ENCODE data around the gene TTC9B. TPM values are rescaled to one million over a fixed set of nuclear protein-coding genes. Genes with fewer than 3 reads are reported as not detected.

The TTC9B gene
- total RNA-seq, result not detected in 2 replicates

DNA sequence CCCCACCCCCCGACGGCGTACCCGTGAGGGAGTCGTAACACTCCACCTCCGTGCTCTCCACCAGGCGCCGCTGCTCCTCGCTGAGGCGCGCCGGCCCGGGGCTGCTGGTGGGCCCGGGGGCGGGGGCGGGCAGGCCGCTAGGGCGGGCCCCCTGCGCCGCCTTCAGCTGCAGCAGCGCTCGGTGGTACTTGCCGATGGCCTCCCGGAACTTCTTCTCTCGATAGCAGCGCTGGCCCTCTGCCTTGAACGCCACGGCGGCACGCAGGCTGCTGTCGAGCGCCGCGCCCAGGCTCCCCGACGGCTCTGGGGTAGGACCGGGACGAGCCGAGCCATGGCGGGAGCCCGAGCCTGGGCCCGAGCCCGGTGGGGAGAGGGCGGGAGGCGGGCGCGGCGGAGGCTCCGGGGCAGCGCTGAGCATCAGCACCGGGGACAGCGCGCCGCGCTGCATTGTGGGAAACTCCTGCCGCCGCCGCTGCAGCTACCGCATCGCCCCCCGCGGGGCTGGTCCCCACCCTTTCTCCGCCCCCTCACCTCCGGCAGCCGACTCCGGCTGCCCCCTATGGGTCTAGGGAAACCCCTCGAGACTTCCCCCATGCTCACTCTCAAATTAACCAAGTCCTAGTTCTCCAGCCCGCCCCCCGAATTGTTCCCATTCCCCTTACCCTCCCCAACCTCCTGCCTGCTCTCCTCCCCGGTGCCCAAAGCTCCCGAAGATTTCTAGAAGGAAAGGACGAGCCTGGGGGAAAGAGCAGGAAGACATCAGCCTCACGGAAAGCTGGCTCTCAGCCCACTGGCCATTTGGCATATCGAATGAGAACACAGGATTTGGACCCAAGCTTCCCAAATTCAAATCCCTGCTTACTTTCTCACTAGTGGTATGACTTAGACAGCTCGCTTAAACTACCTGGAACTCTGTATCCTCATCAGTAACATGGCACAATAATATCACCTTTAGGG, at the start of gene TTC9B:
TTC9B (minus strand) TSS at position 451 of the 957 bp plus-strand sequence; CDS start at position 448, 3 bp downstream.
- POLR2A ChIA-PET, result interaction anchor here (0.6 to 0.7 kb wide), 2 partner anchors 69 to 549 kb away, joined by 4 to 8 read pairs; no protein-coding TSS in a partner anchor
- Mint-ChIP-seq H3K9me3 (peaks cover 3% of the 10 kb centered on the region), H3K27me3 (peaks cover 37% of the 10 kb centered on the region), H3K4me1 (peaks cover 13% of the 10 kb centered on the region), H3K36me3 (ENCODE audit: low read depth) (peaks cover 4% of the 10 kb centered on the region), H3K4me3 (no peak within 1 kb of the TSS), H3K27ac (no peak within 1 kb of the TSS)
- ATAC-seq (ENCODE audit: low read depth), result no peak
- TF ChIP-seq, protein P1, sequence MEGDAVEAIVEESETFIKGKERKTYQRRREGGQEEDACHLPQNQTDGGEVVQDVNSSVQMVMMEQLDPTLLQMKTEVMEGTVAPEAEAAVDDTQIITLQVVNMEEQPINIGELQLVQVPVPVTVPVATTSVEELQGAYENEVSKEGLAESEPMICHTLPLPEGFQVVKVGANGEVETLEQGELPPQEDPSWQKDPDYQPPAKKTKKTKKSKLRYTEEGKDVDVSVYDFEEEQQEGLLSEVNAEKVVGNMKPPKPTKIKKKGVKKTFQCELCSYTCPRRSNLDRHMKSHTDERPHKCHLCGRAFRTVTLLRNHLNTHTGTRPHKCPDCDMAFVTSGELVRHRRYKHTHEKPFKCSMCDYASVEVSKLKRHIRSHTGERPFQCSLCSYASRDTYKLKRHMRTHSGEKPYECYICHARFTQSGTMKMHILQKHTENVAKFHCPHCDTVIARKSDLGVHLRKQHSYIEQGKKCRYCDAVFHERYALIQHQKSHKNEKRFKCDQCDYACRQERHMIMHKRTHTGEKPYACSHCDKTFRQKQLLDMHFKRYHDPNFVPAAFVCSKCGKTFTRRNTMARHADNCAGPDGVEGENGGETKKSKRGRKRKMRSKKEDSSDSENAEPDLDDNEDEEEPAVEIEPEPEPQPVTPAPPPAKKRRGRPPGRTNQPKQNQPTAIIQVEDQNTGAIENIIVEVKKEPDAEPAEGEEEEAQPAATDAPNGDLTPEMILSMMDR (IDR thresholded peaks at IDR 0.05), result no peak
- CTCF ChIA-PET, result interaction anchor here (0.6 to 4.6 kb wide), 3 partner anchors 10 to 178 kb away, joined by 4 to 29 read pairs (median 4); no protein-coding TSS in a partner anchor
- DNase-seq, result peak; percentile 39
- intact Hi-C loops (cut with micrococcal nuclease), result loop anchor here (2.0 kb wide), 1 partner anchor 27 kb away; the partner anchor contains the start of gene MAP3K10

DNA sequence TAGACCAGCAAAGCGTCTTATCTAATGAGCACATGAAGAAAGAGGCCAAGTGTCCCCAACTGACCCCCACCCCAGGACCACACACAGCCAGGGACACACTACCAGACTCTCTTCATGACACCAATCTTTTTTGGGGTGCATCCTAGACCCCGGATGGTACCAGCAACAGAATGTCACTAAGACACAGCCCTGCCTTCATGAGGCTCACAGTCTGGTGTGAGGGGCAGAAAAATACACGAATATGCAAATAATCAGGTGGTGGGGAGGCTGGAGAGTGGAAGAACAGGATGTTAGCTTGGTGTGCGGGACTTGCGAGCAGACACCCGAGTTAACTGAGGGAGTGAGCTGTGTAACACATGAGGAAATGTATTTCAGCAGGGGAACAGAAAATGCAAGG, 49.4 kb upstream of the TTC9B start:
- TF ChIP-seq, protein P1 (IDR thresholded peaks at IDR 0.05), result no peak
- Mint-ChIP-seq H3K4me1 (peaks cover 34% of the 10 kb centered on the region), H3K36me3 (ENCODE audit: low read depth) (peaks cover 69% of the 10 kb centered on the region), H3K27me3 (no peaks in the 10 kb centered on the region), H3K4me3 (no peak overlapping the region), H3K9me3 (no peaks in the 10 kb centered on the region), H3K27ac (peak overlapping the region; percentile 46)
- CTCF ChIA-PET, result interaction anchor here (0.6 kb wide), 1 partner anchor 80 kb away, joined by 3 read pairs; no protein-coding TSS in a partner anchor
- ATAC-seq (ENCODE audit: low read depth) (no peak), DNase-seq (no peak)
- intact Hi-C loops (cut with micrococcal nuclease), result no loop called here
- POLR2A ChIA-PET, result no interaction called here

DNA sequence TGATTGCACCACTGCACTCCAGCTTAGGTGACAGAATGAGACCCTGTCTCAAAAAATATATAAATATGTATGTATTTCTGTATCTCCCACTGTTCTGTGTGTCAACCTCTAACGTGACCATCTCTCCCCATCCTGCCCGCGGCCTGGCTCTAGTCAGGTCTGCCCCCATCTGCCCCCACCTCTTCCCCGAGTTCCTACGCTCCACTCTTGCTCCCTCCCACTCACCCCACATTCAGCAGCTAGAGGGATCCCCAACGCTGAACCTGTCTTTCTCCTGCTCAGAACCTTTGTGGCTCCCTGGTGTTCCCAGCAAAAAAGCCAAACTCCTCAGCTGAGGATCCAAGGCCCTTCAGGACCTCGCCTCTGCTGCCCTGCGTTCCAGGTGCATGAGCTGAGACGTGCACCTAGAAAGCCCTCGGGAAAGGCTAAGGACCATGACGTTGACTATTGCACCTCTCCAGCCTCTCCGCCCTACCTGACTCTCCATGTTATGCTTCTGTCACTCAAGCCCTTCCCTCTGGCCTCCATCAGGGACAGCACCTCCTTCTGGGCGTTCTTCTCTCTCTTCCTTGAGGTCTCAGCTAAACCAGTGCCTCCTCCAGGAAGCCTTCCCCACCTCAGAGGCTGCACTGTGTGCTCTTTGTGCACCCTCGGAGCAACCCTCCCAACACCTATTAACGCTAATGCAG, 48.9 kb upstream of the TTC9B start:
- intact Hi-C loops (cut with micrococcal nuclease), result no loop called here
- CTCF ChIA-PET, result interaction anchor here (0.6 kb wide), 1 partner anchor 79 kb away, joined by 3 read pairs; no protein-coding TSS in a partner anchor
- peaks cover 69% of the 10 kb centered on the region for H3K36me3 Mint-ChIP-seq (ENCODE audit: low read depth)
- no peak overlapping the region for H3K27ac Mint-ChIP-seq
- no peak overlapping the region for H3K4me3 Mint-ChIP-seq
- TF ChIP-seq, protein P1 (IDR thresholded peaks at IDR 0.05), result no peak
- no peaks in the 10 kb centered on the region for H3K9me3 Mint-ChIP-seq
- POLR2A ChIA-PET, result no interaction called here
- peaks cover 33% of the 10 kb centered on the region for H3K4me1 Mint-ChIP-seq
- ATAC-seq (ENCODE audit: low read depth) (no peak), DNase-seq (no peak)
- no peaks in the 10 kb centered on the region for H3K27me3 Mint-ChIP-seq

DNA sequence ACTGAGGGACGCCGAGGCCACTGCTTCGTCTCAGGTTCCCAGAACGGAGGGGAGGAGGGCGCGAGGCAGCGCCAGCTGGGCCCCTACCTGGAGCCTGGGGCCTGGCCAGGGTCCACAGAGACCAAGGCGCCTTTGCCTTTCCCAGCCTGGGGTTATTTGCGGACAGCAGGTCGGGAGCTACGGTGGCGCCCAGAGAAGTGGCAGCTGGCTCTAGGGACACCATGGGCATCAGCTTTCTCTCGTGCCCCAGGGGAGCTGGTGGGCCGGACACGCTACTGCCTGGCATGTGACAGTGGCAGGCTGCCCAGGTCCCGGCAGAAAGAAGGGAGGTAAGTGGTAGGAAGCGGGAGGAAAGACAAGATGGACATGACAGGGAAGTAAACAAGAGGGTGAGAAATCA, 47.9 kb upstream of the TTC9B start:
- POLR2A ChIA-PET, result no interaction called here
- CTCF ChIA-PET, result no interaction called here
- ATAC-seq (ENCODE audit: low read depth) (no peak), DNase-seq (no peak)
- TF ChIP-seq, protein P1 (IDR thresholded peaks at IDR 0.05), result no peak
- peaks cover 29% of the 10 kb centered on the region for H3K4me1 Mint-ChIP-seq
- peaks cover 75% of the 10 kb centered on the region for H3K36me3 Mint-ChIP-seq (ENCODE audit: low read depth)
- no peaks in the 10 kb centered on the region for H3K9me3 Mint-ChIP-seq
- no peaks in the 10 kb centered on the region for H3K27me3 Mint-ChIP-seq
- intact Hi-C loops (cut with micrococcal nuclease), result no loop called here
- H3K27ac Mint-ChIP-seq, result no peak overlapping the region
- no peak overlapping the region for H3K4me3 Mint-ChIP-seq

DNA sequence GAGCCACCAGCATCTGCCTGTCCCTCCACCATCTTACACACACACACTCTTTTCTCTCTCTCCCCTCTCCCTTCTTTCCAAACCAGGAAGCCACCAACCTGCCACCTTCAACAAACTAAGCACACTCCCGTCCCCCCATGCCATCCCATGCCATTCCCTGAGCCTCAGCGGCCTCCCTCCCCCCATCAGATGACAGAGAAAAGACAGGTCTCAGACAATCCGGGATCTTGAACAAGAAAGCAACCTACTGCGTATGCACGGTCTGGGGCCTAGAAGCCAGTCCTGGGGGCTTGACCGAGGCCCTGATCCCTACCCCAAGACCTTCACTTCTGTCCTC, 47.5 kb upstream of the TTC9B start:
- TF ChIP-seq, protein P1 (IDR thresholded peaks at IDR 0.05), result no peak
- Mint-ChIP-seq H3K4me1 (peaks cover 32% of the 10 kb centered on the region), H3K9me3 (no peaks in the 10 kb centered on the region), H3K4me3 (no peak overlapping the region), H3K36me3 (ENCODE audit: low read depth) (peaks cover 77% of the 10 kb centered on the region), H3K27ac (no peak overlapping the region), H3K27me3 (no peaks in the 10 kb centered on the region)
- no peak for ATAC-seq (ENCODE audit: low read depth)
- DNase-seq, result no peak
- intact Hi-C loops (cut with micrococcal nuclease), result no loop called here
- CTCF ChIA-PET, result no interaction called here
- POLR2A ChIA-PET, result no interaction called here

Data from activated B cell treated with CpG ODN at 0.5 μM for 24 hours (primary cell).